Measurements from ENCODE around the gene ATAD3A.

DNA sequence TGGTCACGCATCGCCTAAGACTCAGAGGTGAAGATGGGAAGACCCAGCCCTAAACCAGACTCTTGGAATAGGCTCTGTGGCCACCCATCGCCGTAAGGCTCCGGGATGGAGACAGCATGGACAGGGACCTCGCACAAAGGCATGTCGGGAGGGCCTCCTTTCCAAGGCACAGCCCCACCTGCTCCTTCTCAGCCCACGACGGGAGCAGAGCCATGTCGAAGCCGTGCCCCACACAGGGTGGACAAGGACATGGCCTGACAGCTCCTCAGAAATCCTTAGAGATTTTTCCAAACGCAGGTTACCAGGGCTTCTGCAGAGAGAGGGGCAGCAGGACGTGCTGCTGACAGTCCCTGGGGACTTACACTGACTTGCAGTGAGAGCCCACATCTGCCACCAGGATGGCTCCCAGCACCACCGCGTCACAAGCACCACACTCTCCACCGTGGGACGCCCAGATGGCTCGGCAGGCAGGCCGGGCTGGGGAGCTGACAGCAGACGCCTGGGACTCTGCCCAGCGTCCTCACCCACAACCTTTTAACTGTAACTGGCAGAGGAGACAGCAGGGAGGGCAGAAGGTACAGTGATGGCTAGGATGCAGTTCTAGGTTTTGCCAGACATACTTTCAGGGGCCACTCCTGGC lies 50.7 kb downstream of the ATAD3A start:
- TF ChIP-seq POLR2A (IDR thresholded peaks at IDR 0.05; ENCODE audit: low read depth) = no peak
- TF ChIP-seq, protein P1, sequence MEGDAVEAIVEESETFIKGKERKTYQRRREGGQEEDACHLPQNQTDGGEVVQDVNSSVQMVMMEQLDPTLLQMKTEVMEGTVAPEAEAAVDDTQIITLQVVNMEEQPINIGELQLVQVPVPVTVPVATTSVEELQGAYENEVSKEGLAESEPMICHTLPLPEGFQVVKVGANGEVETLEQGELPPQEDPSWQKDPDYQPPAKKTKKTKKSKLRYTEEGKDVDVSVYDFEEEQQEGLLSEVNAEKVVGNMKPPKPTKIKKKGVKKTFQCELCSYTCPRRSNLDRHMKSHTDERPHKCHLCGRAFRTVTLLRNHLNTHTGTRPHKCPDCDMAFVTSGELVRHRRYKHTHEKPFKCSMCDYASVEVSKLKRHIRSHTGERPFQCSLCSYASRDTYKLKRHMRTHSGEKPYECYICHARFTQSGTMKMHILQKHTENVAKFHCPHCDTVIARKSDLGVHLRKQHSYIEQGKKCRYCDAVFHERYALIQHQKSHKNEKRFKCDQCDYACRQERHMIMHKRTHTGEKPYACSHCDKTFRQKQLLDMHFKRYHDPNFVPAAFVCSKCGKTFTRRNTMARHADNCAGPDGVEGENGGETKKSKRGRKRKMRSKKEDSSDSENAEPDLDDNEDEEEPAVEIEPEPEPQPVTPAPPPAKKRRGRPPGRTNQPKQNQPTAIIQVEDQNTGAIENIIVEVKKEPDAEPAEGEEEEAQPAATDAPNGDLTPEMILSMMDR (IDR thresholded peaks at IDR 0.05) = no peak

All from esophagus muscularis mucosa (tissue), 3 donors.